ENCODE results near the gene CMSS1.
A peak's percentile ranks its signal among the peaks of the same experiment; 100 is the strongest.

The CMSS1 gene

GRCh38 chr3:99817437-99818240 lies at the start of gene CMSS1:
Gene CMSS1 (plus strand): TSS chr3:99817862.
- peak; percentile 13 for TF ChIP-seq CTCF (conservative IDR thresholded peaks at IDR 0.05; ENCODE audit: control insufficient read depth, insufficient read depth, low read depth, low read length)
- peak within 1 kb of the TSS; percentile 73 for H3K4me3 ChIP-seq (ENCODE audit: control insufficient read depth, low read depth, low read length)
- DNase-seq (ENCODE audit: low read depth), result peak; percentile 93

GRCh38 chr3:99768126-99768525 lies 49.5 kb upstream of the CMSS1 start:
- no peak for TF ChIP-seq CTCF (conservative IDR thresholded peaks at IDR 0.05; ENCODE audit: control insufficient read depth, insufficient read depth, low read depth, low read length)
- no peak overlapping the region for H3K4me3 ChIP-seq (ENCODE audit: control insufficient read depth, low read depth, low read length)
- no peak for DNase-seq (ENCODE audit: low read depth)

- H3K4me3 ChIP-seq (ENCODE audit: control insufficient read depth, low read depth, low read length), result no peak overlapping the region
- no peak for TF ChIP-seq CTCF (conservative IDR thresholded peaks at IDR 0.05; ENCODE audit: control insufficient read depth, insufficient read depth, low read depth, low read length)
- DNase-seq (ENCODE audit: low read depth), result no peak
These were observed 48.7 kb upstream of the CMSS1 start for GRCh38 chr3:99768808-99769501.

- H3K4me3 ChIP-seq (ENCODE audit: control insufficient read depth, low read depth, low read length), result no peak overlapping the region
- no peak for TF ChIP-seq CTCF (conservative IDR thresholded peaks at IDR 0.05; ENCODE audit: control insufficient read depth, insufficient read depth, low read depth, low read length)
- no peak for DNase-seq (ENCODE audit: low read depth)
These were observed 45.5 kb upstream of the CMSS1 start for GRCh38 chr3:99772171-99772570.

- DNase-seq (ENCODE audit: low read depth), result no peak
- no peak overlapping the region for H3K4me3 ChIP-seq (ENCODE audit: control insufficient read depth, low read depth, low read length)
- TF ChIP-seq CTCF (conservative IDR thresholded peaks at IDR 0.05; ENCODE audit: control insufficient read depth, insufficient read depth, low read depth, low read length), result no peak
These were observed 45.0 kb upstream of the CMSS1 start for GRCh38 chr3:99772671-99773070.

GRCh38 chr3:99774467-99774866 lies 43.2 kb upstream of the CMSS1 start:
- peak; percentile 79 for DNase-seq (ENCODE audit: low read depth)
- no peak for TF ChIP-seq CTCF (conservative IDR thresholded peaks at IDR 0.05; ENCODE audit: control insufficient read depth, insufficient read depth, low read depth, low read length)
- no peak overlapping the region for H3K4me3 ChIP-seq (ENCODE audit: control insufficient read depth, low read depth, low read length)
